Thoracic aorta (tissue), 2 donors: ENCODE results near the gene PLAAT3. TPM values are rescaled to one million over a fixed set of nuclear protein-coding genes. Genes with fewer than 3 reads are reported as not detected.

Experiments used
- ATAC-seq: fragments of 150-250 bp; one replicate; pipeline ENCODE4 v1.8.0; 2017; ENCODE audit warnings: low read depth; ENCODE audit not compliant: insufficient number of reproducible peaks, low FRiP score
- DNase-seq: peaks from one replicate; pipeline ENCODE4 v3.0.0-alpha.2; 2020; ENCODE audit warnings: low spot score
- H3K27ac ChIP-seq, 2 donors: fragments of 200-600 bp; sonication (generic); 1 replicate in 1 of 2; 2 replicates in 1 of 2; pipeline ENCODE4 v1.5.1; 2016; ENCODE audit warnings: mild to moderate bottlenecking in 2 of 2, moderate library complexity in 2 of 2
- H3K27me3 ChIP-seq: fragments of 200-600 bp; sonication (generic); replicated peaks from 2 replicates; pipeline ENCODE4 v1.6.0; 2016; ENCODE audit warnings: mild to moderate bottlenecking; ENCODE audit not compliant: insufficient read depth
- H3K36me3 ChIP-seq: fragments of 200-600 bp; sonication (generic); one replicate; pipeline ENCODE4 v1.5.1; 2016
- H3K4me1 ChIP-seq, 2 donors: fragments of 200-600 bp; sonication (generic); 1 replicate in 1 of 2; 2 replicates in 1 of 2; pipeline versions ENCODE4 v1.5.1 to v1.6.0; 2016; ENCODE audit warnings: low read depth in 2 of 2, mild to moderate bottlenecking in 1 of 2; ENCODE audit not compliant: control insufficient read depth in 1 of 2
- H3K4me3 ChIP-seq: fragments of 200-600 bp; sonication (generic); 2 replicates; pipeline ENCODE4 v1.5.1; 2016; ENCODE audit warnings: mild to moderate bottlenecking
- H3K9me3 ChIP-seq: fragments of 200-600 bp; sonication (generic); 2 replicates; pipeline ENCODE4 v1.5.1; 2016
- total RNA-seq, 2 donors: library from RNA; depleted of rRNA; stranded (reverse); fragments of >200 nt; gene quantifications; one replicate each; pipeline versions ENCODE4 v1.1.0 to v1.2.3, GENCODE V29; 2016
- TF ChIP-seq, protein P1 (sequence below): fragments of 200-600 bp; sonication (generic); IDR thresholded peaks from one replicate; pipeline ENCODE4 v1.5.1; 2019; ENCODE audit warnings: antibody characterized with exemption

PLAAT3 gene
- total RNA-seq, 2 donors from 2014 or later = 29.5 to 48.7 TPM

DNA sequence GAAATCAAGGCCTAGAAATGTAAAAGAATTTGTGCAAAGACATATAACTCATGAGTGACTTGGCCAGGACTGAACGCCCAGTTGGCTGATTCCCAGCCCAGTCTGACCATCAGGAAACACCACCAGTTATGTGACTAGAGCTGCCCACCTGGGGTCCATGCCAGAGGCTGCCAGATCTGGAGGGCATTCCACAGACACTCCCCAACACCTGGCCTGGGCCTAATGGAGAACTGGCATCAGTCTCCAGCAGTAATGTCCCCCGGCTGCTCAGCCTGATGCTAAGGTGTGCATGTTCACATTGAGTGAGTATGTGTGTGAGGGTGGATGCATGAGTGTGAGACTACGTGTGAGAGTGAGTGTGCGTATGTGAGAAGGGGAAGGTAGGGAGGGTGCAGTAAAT, 15.7 kb downstream of the PLAAT3 start:
- ATAC-seq = no peak
- DNase-seq = no peak
- H3K9me3 ChIP-seq = no peaks in the 10 kb centered on the region
- H3K4me1 ChIP-seq = peaks cover 15 to 22% of the 10 kb centered on the region in 2 donors
- H3K36me3 ChIP-seq = peaks cover 7% of the 10 kb centered on the region
- no peak overlapping the region for H3K4me3 ChIP-seq
- TF ChIP-seq, protein P1, sequence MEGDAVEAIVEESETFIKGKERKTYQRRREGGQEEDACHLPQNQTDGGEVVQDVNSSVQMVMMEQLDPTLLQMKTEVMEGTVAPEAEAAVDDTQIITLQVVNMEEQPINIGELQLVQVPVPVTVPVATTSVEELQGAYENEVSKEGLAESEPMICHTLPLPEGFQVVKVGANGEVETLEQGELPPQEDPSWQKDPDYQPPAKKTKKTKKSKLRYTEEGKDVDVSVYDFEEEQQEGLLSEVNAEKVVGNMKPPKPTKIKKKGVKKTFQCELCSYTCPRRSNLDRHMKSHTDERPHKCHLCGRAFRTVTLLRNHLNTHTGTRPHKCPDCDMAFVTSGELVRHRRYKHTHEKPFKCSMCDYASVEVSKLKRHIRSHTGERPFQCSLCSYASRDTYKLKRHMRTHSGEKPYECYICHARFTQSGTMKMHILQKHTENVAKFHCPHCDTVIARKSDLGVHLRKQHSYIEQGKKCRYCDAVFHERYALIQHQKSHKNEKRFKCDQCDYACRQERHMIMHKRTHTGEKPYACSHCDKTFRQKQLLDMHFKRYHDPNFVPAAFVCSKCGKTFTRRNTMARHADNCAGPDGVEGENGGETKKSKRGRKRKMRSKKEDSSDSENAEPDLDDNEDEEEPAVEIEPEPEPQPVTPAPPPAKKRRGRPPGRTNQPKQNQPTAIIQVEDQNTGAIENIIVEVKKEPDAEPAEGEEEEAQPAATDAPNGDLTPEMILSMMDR = no peak
- no peaks in the 10 kb centered on the region for H3K27me3 ChIP-seq
- H3K27ac ChIP-seq = no peak overlapping the region

DNA sequence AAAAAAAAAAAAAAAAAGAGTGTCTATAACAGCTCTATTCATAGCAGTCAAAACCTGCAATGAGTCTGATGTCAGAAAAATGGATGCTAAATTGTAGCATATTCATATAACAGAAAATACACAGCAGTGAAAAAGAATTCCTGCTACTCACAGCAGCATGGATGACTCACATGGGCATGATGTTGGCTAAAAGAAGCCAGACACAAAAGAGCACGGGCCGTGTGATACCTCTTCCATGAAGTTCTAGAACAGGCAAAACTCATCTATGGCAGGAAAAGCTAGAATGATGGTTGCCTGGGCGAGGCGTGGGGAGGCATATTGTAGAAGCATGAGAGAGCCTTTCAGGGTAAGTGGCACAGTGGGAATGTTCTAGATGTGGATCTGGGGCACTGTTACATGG, 18.9 kb downstream of the PLAAT3 start:
- H3K27ac ChIP-seq = no peak overlapping the region
- H3K36me3 ChIP-seq = peaks cover 24% of the 10 kb centered on the region

DNA sequence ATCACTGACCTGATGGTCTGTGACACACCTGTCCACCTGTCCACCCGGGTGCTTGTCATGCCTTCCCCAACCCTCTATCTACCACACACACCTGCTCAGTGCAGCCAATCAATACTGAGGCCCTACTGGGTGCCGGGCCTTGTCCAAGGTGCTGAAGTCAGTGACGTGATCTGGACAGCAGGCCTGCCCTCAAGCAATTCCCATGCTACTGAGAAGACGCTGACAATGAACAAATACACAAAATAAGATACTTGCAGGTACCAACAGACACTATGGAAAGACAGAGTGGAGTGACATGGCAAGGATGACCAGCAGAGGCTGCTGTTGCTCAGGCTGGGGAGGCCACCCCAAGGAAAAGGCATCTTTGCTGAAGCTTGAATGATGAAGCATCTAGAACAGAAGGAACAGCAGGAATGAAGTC, 21.2 kb downstream of the PLAAT3 start:
- Histone ChIP-seq H3K36me3 (peaks cover 28% of the 10 kb centered on the region), H3K9me3 (no peaks in the 10 kb centered on the region), H3K27ac (no peak overlapping the region), H3K27me3 (no peaks in the 10 kb centered on the region), H3K4me3 (no peak overlapping the region), H3K4me1 (no peaks in the 10 kb centered on the region)
- TF ChIP-seq, protein P1 = peak; percentile 38
- DNase-seq (no peak), ATAC-seq (no peak)

More for the DNA sequence above, 18.9 kb downstream of the PLAAT3 start:
- H3K4me1 ChIP-seq = no peaks in the 10 kb centered on the region
- ATAC-seq (no peak), DNase-seq (no peak)
- H3K9me3 ChIP-seq = no peaks in the 10 kb centered on the region
- H3K27me3 ChIP-seq = no peaks in the 10 kb centered on the region
- TF ChIP-seq, protein P1 = no peak
- H3K4me3 ChIP-seq = no peak overlapping the region

DNA sequence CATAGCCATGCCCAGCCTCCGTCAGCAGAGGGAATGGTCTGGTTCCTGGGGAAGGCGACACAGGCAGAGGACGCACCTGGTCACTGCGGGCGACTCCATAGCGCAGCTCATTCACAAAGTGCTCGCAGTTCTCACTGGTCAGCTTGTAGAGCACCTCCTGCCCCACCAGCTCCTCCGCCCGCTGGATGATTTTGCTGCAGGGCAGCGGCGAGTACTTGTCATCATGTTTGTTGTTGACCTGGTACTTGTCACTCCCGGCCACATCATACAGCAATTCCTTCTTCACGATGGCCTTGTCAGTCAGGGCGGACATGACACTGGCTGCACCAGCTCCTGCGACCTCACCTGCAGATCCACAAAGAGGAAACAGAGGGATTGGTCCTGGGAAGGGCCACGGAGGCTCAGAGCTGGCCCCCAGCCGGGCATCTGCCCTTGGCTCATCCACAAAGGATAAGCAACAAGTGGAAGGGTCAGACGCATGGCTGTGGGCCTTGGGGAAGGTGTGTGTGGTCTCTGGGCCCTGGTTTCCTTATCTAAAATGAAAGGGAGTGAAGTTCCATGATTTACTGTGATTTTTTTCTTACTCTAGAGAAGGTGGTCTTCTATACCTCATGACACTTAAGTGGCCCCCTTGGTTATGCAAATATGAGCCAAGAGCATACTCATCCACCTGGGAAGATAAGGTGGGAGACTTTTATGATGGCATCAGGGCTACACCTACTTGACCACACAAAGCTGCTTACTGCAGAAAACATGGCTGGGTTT, 24.0 kb downstream of the PLAAT3 start:
- no peak overlapping the region for H3K27ac ChIP-seq
- H3K9me3 ChIP-seq = no peaks in the 10 kb centered on the region
- ATAC-seq = no peak
- no peak overlapping the region for H3K4me3 ChIP-seq
- TF ChIP-seq, protein P1 = no peak
- DNase-seq = no peak
- peaks cover 32% of the 10 kb centered on the region for H3K36me3 ChIP-seq
- H3K4me1 ChIP-seq = no peaks in the 10 kb centered on the region
- no peaks in the 10 kb centered on the region for H3K27me3 ChIP-seq

DNA sequence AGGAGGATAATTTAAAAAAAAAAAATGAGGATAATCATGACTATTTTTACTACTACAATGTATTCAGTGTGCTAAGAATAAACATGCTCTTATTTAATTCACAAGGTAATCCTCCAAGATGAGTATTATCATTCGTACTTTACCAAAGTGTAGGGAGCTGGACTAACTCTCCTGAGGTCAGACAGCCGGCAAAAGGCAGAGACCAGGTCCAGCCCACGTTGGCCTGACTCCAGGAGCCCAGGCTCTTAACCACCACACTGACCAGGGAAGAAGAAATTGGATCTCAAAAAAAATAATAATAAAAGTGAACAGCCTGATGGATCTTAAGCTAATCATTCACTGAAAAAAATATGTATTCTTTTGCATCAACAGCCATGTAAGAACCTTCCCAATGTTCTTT, 25.2 kb downstream of the PLAAT3 start:
- H3K4me3 ChIP-seq = no peak overlapping the region
- ATAC-seq (no peak), DNase-seq (no peak)
- H3K9me3 ChIP-seq = no peaks in the 10 kb centered on the region
- TF ChIP-seq, protein P1 = no peak
- no peak overlapping the region for H3K27ac ChIP-seq
- peaks cover 32% of the 10 kb centered on the region for H3K36me3 ChIP-seq
- H3K4me1 ChIP-seq = no peaks in the 10 kb centered on the region
- no peaks in the 10 kb centered on the region for H3K27me3 ChIP-seq
